Neutrophil (primary cell): ENCODE measurements around the gene VPS29.
A peak's percentile ranks its signal among the peaks of the same experiment; 100 is the strongest.
"Not testable (repeated sequence)": the region's sequence is repeated elsewhere in the genome, so short reads cannot be mapped to it uniquely, and the experiment has no call there.

Experiments
- H3K27ac ChIP-seq: fragments of 200-600 bp; sonication (generic); 2 replicates; pipeline ENCODE4 v1.5.1; 2016; ENCODE audit warnings: mild to moderate bottlenecking, moderate library complexity
- H3K27me3 ChIP-seq: fragments of 200-600 bp; sonication (generic); 2 replicates; pipeline ENCODE4 v1.6.0; 2016; ENCODE audit warnings: mild to moderate bottlenecking
- H3K36me3 ChIP-seq: fragments of 200-600 bp; sonication (generic); 2 replicates; pipeline ENCODE4 v1.5.1; 2017
- H3K4me1 ChIP-seq, 2 experiments: fragments of 200-600 bp in 1 of 2; sonication (generic) in 1 of 2; 1 replicate in 1 of 2; 2 replicates in 1 of 2; pipeline versions ENCODE4 v1.5.1 to v1.6.1; 2013 to 2016; ENCODE audit warnings: low read depth in 1 of 2, low read length in 1 of 2, mild to moderate bottlenecking in 1 of 2, moderate library complexity in 1 of 2; ENCODE audit not compliant: control insufficient read depth in 1 of 2, insufficient read depth in 1 of 2
- H3K4me3 ChIP-seq, 2 experiments: fragments of 200-600 bp in 1 of 2; sonication (generic) in 1 of 2; 1 replicate in 1 of 2; 2 replicates in 1 of 2; pipeline ENCODE4 v1.5.1; 2013 to 2016; ENCODE audit warnings: low read depth in 1 of 2, low read length in 1 of 2, mild to moderate bottlenecking in 1 of 2, moderate library complexity in 1 of 2
- H3K9me3 ChIP-seq: fragments of 200-600 bp; sonication (generic); 2 replicates; pipeline ENCODE4 v1.5.1; 2016
- CTCF ChIP-seq: fragments of 200-600 bp; sonication (generic); IDR thresholded peaks from 2 replicates; pipeline ENCODE4 v1.5.1; 2016; ENCODE audit warnings: antibody characterized with exemption

The VPS29 gene

GRCh38 chr12:110466791-110467190, 35.1 kb downstream of the VPS29 start:
- peak overlapping the region; percentile 88 for H3K27ac ChIP-seq
- no peak for TF ChIP-seq CTCF

GRCh38 chr12:110465765-110466164, 36.1 kb downstream of the VPS29 start:
- H3K27me3 ChIP-seq, H3K9me3 ChIP-seq, H3K4me3 ChIP-seq: not testable (repeated sequence)
- Histone ChIP-seq H3K27ac (peak overlapping the region; percentile 88), H3K4me1 (peaks cover 25 to 37% of the 10 kb centered on the region in 2 experiments), H3K36me3 (peaks cover 10% of the 10 kb centered on the region)

More at GRCh38 chr12:110466791-110467190, 35.1 kb downstream of the VPS29 start:
- H3K9me3 ChIP-seq: no peaks in the 10 kb centered on the region
- H3K36me3 ChIP-seq: peaks cover 10% of the 10 kb centered on the region
- no peaks in the 10 kb centered on the region for H3K27me3 ChIP-seq
- H3K4me3 ChIP-seq: peak overlapping the region; percentile 87 to 97
- peaks cover 25 to 37% of the 10 kb centered on the region in 2 experiments for H3K4me1 ChIP-seq

DNA sequence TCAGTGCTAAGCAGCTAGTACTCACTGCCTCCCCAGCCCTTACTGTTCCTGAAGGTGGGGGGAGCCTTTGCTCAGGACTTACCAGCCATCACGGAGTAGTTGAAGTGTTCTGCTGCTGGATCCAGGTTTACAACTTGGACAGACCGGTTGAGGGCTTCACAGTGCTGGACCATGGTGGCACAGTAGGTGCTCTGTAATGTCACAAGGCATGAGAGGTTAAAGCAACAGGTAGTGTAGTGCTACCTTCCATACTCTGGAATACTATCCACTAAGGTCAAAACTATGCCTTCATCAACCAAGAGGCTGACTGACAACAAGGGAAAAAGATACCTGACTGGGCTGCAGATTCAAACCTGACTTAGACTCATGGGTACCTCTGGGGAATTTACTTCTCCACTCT, 36.9 kb downstream of the VPS29 start:
- Histone ChIP-seq H3K27ac (no peak overlapping the region), H3K27me3 (no peaks in the 10 kb centered on the region), H3K4me1 (peaks cover 25 to 37% of the 10 kb centered on the region in 2 experiments), H3K4me3 (no peak overlapping the region), H3K36me3 (peaks cover 10% of the 10 kb centered on the region), H3K9me3 (no peaks in the 10 kb centered on the region)
- TF ChIP-seq CTCF: no peak

GRCh38 chr12:110461189-110461588, 40.7 kb downstream of the VPS29 start:
- Histone ChIP-seq H3K36me3 (peaks cover 10% of the 10 kb centered on the region), H3K4me1 (peaks cover 20 to 22% of the 10 kb centered on the region in 2 experiments)
- not testable (repeated sequence) for H3K9me3 ChIP-seq, H3K4me3 ChIP-seq, H3K27ac ChIP-seq, H3K27me3 ChIP-seq

GRCh38 chr12:110458756-110459155, 43.2 kb downstream of the VPS29 start:
- Histone ChIP-seq H3K9me3 (no peaks in the 10 kb centered on the region), H3K27ac (peak overlapping the region; percentile 25), H3K27me3 (no peaks in the 10 kb centered on the region), H3K4me3 (no peak overlapping the region), H3K36me3 (no peaks in the 10 kb centered on the region), H3K4me1 (peaks cover 32 to 35% of the 10 kb centered on the region in 2 experiments)
- no peak for TF ChIP-seq CTCF

- no peak for TF ChIP-seq CTCF
- Histone ChIP-seq H3K4me1 (peaks cover 47 to 50% of the 10 kb centered on the region in 2 experiments), H3K4me3 (no peak overlapping the region), H3K36me3 (peaks cover 6% of the 10 kb centered on the region), H3K27me3 (no peaks in the 10 kb centered on the region), H3K27ac (peak overlapping the region; percentile 13), H3K9me3 (no peaks in the 10 kb centered on the region)
Measured at GRCh38 chr12:110453569-110454296, 48.2 kb downstream of the VPS29 start.
